ENCODE measurements around the gene LCE3C.
A peak's percentile ranks its signal among the peaks of the same experiment; 100 is the strongest.

LCE3C gene, protein sequence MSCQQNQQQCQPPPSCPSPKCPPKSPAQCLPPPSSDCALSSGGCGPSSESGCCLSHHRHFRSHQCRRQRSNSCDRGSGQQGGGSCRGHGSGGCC
- total RNA-seq = 0 reads per million in 17 experiments

DNA sequence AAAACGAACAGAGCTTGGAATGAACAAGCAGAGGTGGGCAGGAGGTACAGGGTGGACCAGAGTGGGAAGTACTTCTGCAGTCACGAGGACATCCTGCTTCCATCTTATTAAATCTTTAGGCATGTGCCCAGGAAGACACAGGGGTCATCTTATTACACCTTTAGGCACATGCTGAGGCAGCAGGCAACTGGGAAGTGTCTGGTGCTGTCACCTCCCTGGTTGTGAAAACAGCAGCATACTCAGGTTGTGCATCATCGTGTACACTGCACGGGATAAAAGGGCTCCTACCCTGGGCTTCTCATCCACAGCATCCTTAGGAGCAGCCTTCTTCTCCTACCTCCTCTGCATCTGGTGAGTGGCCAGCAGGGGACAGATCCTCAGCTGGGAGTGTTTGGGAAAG lies at the start of gene LCE3C:
TSS of gene LCE3C (plus strand) at position 301 of the 400 bp plus-strand sequence. CDS start 498 bp downstream, outside the sequence.
- DNase-seq = no peak

DNA sequence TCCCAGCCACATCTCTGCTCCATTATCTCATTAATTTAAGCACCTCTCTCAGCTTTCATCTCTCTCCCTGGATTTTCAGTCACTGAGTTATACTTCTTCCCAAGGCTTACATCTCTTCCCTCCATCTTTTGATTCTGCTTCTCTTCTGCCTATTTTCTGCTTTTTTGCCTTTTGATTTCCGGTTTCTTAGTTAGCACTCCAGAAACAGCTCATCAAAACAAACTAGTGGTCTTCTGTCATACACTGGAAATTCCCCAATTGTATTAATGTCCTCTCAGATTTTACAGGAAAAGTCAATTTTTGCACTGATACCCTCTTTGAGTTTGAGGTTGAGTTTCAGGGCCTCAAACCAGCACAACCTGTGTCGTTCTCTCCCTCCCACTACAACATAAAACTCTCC lies 34.9 kb upstream of the LCE3C start:
- DNase-seq = no peak

DNA sequence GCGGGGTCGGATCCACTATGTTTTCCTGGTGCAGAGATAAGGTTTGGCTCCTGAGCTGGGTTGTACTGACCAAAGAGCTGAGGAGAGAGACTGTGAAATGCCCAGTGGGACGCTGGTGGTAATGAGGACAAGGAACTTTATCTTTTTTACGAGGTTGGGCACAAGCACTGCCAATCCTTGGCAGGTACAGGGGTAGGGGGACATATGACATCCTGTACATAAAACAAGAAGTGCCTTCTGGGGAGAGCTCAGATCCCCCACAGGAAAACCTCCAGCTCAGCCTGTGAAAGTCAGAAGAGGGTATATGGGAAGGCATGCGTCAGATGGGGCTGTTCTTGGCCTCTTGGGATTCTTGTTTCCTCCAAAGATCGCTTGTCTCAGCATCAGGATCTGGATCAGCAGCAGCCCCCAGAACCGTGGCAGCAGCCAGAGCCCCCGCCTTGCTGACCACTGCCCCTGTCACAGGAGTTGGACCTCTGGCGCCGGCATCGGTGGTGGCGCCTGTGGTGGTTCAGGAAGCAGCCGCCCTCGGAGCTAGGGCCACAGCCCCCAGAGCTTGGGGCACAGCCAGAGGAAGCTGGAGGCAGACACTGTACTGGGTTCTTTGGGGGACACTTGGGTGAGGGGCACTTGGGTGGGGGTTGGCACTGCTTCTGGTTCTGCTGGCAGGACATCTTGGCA lies 34.4 kb upstream of the LCE3C start:
- no peak for DNase-seq

DNA sequence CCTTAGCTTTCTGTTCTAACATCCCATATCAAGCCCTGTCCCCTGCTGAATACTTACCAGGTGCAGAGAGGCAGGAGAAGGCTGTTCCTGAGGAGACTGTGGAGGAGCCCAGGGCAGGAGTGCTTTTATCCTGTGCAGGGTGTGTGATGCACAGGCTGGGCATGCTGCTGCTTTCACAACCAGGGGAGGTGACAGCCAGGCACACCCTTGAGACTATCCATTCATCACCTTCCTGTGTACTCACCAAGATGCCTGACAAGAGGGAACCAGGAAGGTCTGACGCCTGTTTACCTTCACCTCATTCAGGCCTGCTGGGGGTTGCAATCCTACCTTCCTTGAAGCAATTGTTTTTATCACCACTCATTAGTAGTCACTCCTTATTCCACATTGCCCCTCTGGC lies 33.4 kb upstream of the LCE3C start, which contains the start of gene LCE3E:
TSS of gene LCE3E (minus strand) at position 100 of the 400 bp plus-strand sequence. CDS start 572 bp downstream, outside the sequence.
- no peak for DNase-seq

DNA sequence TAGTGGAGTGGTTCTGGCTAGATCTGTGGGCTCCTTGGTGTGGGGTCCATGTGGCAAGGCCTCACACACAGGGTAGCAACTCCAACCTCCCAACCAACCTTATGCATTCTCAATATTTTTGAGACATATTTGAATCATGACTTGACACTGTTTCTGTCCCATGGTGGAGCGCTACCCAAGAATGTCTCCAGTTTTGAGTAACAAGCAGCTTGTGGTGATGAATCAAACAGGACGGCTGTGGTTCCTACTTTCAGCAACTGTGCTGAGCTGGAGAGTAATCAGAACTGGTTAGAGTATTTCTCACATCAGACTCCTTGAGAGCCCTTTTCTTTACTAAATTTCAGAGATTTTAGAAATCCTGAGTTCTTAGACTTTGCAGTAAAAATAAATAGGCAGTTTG lies 22.9 kb upstream of the LCE3C start:
- DNase-seq = peak in 1 of 4 experiments; percentile 0

DNA sequence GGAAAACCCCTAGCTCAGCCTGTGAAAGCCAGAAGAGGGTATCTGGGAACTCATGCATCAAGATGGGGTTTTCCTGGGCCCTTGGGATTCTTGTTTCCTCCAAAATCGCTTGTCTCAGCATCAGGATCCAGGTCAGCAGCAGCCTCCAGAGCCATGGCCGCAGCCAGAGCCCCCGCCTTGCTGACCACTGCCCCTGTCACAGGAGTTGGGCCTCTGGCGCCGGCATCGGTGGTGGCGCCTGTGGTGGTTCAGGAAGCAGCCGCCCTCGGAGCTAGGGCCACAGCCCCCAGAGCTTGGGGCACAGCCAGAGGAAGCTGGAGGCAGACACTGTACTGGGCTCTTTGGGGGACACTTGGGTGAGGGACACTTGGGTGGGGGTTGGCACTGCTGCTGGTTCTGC lies 20.5 kb upstream of the LCE3C start:
- peak in 1 of 4 experiments; percentile 0 for DNase-seq

DNA sequence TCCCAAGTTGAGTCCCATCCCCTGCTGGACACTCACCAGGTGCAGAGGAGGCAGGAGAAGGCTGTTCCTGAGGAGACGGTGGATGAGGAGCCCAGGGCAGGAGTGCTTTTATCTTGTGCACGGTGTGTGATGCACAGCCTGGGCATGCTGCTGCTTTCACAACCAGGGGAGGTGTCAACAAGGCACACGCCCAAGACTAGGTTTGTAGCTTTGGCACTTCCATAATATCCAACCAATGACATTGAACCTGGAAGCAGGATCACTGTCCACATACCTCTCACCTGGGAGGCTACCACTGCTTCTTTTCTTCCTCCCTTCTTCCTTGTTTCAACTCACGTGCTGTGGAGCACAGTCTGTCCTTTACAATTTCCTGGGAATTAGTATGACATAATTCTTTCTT lies 19.6 kb upstream of the LCE3C start, which contains the start of gene LCE3D:
TSS of gene LCE3D (minus strand) at position 84 of the 400 bp plus-strand sequence. CDS start 580 bp downstream, outside the sequence.
- peak in 1 of 4 experiments; percentile 0 for DNase-seq

DNA sequence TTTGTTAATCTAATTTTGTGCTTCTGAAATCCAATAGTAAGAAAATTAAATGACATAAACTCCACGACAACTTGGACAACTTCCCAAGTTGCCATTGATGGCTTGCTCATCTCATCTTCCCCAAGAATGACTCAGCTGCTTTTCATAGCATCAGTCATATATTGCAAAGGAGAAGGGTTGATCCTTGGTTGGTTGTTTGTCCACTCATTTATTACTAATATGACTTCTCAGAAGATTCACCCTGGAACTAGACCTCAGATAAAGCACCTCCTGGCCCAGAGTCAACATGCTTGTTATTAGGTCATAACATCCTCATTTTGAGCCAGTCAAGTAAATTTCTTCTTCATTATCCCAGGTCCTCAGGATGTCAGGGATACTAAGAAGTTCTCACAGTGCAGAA lies 17.4 kb upstream of the LCE3C start:
- DNase-seq = peak in 1 of 4 experiments; percentile 0

DNA sequence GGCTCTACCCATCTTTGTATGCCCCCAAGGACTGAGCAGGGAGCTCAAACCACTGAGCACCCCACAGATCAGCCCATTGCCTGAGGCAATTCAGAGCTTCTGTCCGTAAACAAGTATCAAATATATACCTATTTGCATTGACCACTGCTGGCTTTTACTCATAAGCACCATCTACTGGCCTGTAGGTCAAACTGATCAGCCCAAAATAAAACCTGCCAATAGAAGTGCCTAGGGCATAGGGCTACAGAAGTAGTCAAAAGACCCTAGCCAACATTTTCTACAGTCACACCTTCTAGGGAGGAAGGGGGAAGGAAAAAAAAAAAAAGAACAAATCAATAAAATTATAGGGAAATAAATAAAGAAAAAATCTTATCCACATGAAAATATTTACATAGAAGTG lies 14.4 kb upstream of the LCE3C start:
- no peak for DNase-seq

DNA sequence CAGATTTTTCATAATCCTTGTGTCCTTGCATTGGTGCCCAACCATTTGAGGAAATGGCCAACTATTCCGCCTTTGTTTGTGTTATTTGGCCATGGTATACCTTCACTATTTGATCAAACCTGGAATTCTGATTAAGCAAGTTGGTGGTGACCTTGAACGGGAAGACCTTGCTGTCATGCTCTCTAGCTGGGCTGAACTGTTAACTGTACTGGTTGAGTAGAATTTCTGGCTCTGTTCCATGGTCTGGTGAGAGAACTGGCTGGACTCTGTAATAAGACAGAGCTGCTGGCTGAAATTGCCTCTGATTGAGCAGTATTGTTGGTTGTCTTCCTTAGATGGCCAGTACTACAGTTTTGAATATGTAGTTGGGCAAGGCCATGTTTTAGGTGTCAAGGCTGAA lies 3.0 kb upstream of the LCE3C start:
- DNase-seq = no peak

DNA sequence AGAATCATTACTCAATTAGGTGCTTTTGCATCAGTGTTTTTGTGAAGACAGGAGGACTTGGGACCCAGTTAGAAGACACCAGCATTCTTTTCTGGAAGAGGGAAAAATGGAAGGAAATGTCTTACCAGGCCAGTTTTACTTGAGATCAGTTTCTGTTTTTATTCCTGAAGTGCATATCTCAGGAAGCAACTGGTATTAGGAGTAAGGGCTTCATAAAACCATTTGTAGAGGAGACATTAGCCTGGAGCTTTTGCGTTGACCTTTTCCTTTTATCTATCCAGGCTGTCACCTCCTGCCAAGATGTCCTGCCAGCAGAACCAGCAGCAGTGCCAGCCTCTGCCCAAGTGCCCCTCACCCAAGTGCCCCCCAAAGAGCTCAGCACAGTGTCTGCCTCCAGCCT lies 13.5 kb downstream of the LCE3C start, which contains the start of gene LCE3B:
TSS of gene LCE3B (plus strand) at position 301 of the 400 bp plus-strand sequence. CDS start at position 301, 0 bp downstream.
- DNase-seq = no peak

DNA sequence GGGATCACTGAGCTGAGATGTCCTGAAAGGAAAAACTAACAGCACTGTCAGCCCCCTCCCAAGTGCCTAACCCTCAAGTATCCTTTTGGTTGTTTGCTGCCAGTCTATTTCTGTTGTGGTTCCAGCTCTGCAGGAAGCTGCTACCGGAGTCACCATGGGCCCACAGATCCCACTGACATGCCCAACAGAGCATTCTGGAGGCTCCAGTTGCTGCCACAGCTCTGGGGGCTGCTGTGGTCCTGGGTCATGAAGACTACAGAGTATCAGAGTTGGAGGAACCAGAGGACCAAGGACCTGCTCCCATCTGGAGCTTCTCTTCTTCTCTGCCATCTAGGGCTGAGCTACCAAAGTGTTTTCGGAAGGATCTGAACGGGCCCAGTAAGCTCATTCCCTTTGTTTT lies 22.0 kb downstream of the LCE3C start:
- no peak for DNase-seq

DNA sequence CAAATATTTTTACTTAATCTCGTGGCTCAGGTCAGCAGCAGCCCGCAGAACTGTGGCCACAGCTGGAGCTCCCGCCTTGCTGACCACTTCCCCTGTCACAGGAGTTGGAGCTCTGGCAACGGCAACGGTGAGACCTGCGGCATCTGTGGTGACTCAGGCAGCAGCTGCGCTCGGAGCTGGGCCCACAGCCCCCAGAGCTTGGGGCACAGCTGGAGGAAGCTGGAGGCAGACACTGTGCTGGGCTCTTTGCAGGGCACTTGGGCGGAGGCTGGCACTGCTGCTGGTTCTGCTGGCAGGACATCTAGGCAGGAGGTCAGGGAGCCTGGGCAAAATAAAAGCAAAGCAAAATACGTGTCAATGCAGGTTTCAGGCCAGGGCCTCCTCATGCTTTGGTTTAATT lies 22.8 kb downstream of the LCE3C start, which contains the start of gene LCE3A:
TSS of gene LCE3A (minus strand) at position 301 of the 400 bp plus-strand sequence. CDS start at position 301, 0 bp downstream.
- DNase-seq = peak in 3 of 4 experiments; percentile 10 to 26 (median 21)

DNA sequence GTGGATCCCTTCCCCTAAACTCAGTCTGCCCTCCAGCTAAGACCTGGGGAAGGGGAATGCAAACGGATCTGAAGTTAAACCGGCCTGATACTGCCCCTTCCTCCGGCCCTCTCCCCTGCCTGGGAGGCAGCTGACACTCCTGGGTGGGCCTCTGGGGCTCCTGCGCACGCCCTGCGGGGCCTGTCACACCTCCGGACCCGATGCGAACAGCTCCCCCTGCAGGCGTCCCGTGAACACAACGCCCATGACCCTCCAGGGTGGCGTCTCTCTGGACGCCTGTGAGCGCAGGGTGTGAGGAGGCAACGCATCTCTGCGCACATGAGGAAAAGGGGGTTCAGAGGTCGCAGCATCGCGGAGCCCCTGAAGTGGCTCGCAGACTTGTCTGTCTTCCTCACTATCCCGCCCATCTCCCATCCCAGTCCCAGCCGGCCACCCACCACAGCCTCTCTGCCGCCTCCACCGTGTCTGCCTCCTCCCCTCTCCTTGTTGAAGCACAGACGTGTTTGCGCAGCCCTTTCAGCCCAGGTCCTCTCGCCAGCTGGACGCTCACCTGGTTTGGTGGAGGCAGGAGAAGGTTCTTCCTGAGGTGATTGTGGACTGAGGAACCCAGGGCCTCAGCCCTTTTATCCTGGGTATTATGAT lies 23.3 kb downstream of the LCE3C start:
- peak in 2 of 4 experiments; percentile 0 to 34 for DNase-seq

DNA sequence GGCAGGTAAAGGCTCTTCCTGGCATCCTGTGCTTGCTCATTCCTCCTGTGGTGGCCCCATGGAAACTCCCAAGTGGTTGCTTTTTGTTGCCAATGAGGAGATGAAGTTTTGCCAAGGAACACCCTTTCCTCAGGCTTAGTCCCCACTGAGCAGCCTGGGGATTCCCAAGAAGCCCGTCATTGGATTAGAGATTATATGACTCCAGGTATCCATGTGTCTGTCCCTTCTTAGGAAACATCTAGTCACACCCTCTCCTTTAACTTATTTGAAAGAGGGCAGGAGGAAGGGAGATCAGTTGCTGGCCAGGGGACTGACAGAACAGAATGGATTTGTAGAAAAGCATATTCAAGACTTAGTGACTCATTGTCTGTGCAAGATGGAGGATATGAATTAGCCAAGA lies 26.7 kb downstream of the LCE3C start:
- DNase-seq = peak in 1 of 4 experiments; percentile 0

DNA sequence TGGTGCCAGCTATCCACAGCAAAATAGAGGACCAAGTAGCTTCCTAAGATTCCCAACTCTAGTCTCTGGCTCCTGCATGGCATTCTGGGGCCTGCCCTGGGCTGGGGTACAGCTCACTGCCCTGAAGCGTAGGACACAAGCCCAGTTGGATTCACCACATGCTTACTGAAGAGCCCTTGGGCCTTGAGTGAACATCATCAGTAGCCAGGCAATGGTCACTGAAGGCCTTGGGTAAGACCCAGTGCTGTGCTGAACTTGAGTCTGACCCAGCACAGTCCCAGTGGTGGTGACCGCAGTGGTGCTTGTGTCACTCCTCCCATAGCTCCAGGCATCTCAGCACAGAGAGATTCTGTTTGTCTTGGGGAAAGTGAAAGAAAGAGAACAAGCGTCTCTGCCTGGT lies 30.6 kb downstream of the LCE3C start:
- DNase-seq = peak in 1 of 4 experiments; percentile 0

DNA sequence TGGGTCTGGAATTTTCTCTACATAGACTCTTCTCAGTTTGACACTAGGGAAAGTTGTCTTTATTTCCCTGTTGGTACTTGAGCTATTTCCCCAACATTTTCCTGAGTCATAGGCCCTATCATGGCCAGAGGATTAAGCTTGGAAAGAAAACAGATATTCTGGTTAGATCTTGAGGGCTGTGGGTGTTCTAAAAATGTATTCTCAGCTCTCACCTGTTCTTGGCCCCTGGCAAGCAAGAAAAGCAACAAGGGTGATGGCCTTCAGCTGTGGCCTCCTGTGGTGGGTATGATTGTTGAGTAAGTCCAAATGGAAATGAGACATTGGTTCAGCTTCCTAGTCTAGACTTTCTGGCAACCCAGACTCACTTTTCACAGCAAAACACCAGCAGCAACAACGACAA lies 40.3 kb downstream of the LCE3C start:
- no peak for DNase-seq

DNA sequence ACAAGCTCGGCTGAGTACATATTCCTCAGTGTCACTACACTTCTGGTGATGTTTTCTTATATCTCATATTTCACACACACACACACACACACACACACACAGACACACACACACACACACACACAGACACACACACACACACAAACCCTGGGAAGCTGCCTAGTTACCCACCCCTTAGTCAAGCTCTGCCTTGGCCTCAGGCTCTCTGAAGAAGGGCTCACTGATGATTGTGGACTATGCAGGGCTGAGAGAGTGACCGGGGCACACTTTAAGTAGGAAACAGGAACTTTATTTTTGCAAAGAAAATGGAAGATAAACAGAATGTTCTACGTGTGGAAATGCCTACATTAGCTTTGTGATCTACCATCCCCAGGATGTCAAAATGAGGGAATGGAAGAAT lies 43.9 kb downstream of the LCE3C start:
- DNase-seq = no peak

DNA sequence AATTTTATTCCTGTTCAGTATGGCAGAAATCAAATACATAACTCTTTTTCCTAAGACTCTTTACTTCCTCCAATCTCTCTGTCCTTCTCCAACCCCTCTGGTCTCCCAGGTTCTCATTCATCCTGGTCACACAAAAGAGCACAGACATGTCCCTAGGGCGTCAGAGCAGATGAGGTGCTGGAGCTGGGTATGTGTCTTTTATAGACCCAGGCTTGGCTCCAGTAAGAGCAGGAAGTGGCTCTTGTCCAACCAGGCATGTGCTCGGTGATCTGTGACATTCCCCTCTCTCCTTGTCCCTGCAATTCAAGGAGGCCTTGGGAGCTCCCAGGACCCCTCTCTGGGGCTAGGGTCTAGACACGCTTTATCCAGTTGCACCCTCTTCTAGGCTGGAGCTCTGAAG lies 45.1 kb downstream of the LCE3C start:
- DNase-seq = no peak

DNA sequence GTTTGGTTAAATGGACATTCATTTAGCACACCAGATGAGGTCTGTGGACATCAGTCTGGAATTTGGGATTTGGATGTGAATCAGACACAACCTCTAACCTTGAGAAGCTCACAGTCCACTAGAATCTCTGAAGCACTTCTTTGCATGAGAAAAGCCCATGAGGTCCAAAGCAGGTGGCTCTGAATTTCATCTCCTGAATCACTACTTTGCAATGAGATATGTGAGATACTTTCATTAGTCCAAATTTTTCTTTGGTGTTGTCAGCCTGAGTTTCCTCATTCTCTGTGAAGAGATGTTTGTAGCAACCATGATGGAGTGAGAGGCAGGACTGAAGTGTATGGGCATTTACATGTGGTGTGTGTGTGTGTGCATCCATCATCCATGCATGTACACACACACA lies 46.6 kb downstream of the LCE3C start:
- DNase-seq = no peak

All from suppressor macrophage (primary cell).